ENCODE results near the gene HOXC4. TPM values are rescaled to one million over a fixed set of nuclear protein-coding genes. Genes with fewer than 3 reads are reported as not detected.

The HOXC4 gene
- polyA plus RNA-seq, 3 donors, result not detected

- H3K27ac ChIP-seq (ENCODE audit: low read depth in 1 of 2, low read length in 2 of 2), result no peak overlapping the region
- peaks cover 5 to 7% of the 10 kb centered on the region in 2 donors for H3K4me1 ChIP-seq (ENCODE audit: control insufficient read depth in 1 of 2, insufficient read depth in 2 of 2, low read length in 2 of 2)
- no peak overlapping the region for H3K9ac ChIP-seq (ENCODE audit: insufficient read depth, low read length, poor library complexity, severe bottlenecking)
- no peak overlapping the region for H3K4me3 ChIP-seq (replicated peaks in 1 of 3; ENCODE audit: low read depth in 2 of 3, low read length in 3 of 3)
- TF ChIP-seq CTCF (IDR thresholded peaks at IDR 0.05), result no peak
- H3K36me3 ChIP-seq (replicated peaks in 1 of 2; ENCODE audit: control insufficient read depth in 1 of 2, insufficient read depth in 2 of 2, low read length in 2 of 2), result no peaks in the 10 kb centered on the region
- WGBS (ENCODE audit: insufficient coverage), result no CpG with 5 or more reads among the region's 6 CpGs
- peaks cover 93 to 99% of the 10 kb centered on the region in 2 donors for H3K27me3 ChIP-seq (ENCODE audit: control insufficient read depth in 2 of 2, insufficient read depth in 2 of 2, low read length in 2 of 2)
- H3K36me3 Mint-ChIP-seq, result peaks cover 2 to 6% of the 10 kb centered on the region in 2 donors
- no peaks in the 10 kb centered on the region for H4K20me1 ChIP-seq (ENCODE audit: insufficient read depth, low read length)
- no peak overlapping the region for H3K4me2 ChIP-seq (replicated peaks; ENCODE audit: extremely low read depth, low read length, poor library complexity, severe bottlenecking)
- peaks cover 1 to 43% of the 10 kb centered on the region in 2 donors for H3K9me3 ChIP-seq (replicated peaks in 1 of 2; ENCODE audit: control insufficient read depth in 1 of 2, insufficient read depth in 1 of 2, low read length in 2 of 2)
- H3K27ac Mint-ChIP-seq, result peak overlapping the region in 1 of 7 donors; percentile 53
- peaks cover 97 to 98% (median 98%) of the 10 kb centered on the region in 3 donors for H3K27me3 Mint-ChIP-seq (ENCODE audit: low read depth in 3 of 3)
- H3K79me2 ChIP-seq (ENCODE audit: insufficient read depth, low read length), result no peaks in the 10 kb centered on the region
- H2AFZ ChIP-seq (ENCODE audit: insufficient read depth, low read depth, low read length, poor library complexity, severe bottlenecking), result no peak overlapping the region
- intact Hi-C loops (cut with micrococcal nuclease), result no loop called here
- DNase-seq, result no peak
- H3K4me3 Mint-ChIP-seq, result peak overlapping the region in 1 of 2 donors; percentile 49
- H3K4me1 Mint-ChIP-seq, result peaks cover 28% of the 10 kb centered on the region
- peaks cover 0 to 49% (median 15%) of the 10 kb centered on the region in 7 donors for H3K9me3 Mint-ChIP-seq
These were observed 40.8 kb upstream of the HOXC4 start for GRCh38 chr12:54012631-54013409.

DNA sequence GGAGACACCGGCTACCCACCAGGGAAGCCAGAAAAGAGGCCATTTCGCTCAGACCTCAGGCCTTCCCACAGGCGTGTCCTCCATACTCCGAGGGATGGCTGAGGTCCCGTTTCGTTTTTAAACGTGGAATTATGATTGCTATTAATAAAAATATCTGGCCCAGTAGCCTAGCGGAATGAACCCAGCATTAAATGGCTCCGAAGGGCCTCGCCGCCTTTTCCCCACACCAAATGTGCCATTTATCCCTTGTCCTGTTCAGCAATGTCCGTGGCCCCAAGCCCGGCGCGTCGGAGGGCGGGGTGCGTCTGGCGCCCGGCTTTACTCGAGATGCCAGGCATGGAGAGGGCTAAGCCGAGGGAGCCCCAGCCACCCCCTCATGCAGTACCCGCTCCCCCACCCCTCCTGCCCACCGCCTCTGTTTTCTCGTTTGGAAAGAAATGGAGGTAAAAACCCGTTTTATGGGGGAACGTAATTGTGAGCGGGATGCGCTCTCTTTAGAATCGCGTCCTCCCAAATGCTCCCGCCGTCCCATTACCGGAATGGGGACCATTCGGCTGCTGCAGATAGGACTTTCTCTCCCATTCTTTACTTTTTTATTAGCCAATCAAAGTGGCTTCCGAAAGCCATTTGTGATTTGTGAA, 39.1 kb upstream of the HOXC4 start:
- Histone ChIP-seq H3K9me3 (replicated peaks in 1 of 2; ENCODE audit: control insufficient read depth in 1 of 2, insufficient read depth in 1 of 2, low read length in 2 of 2) (peaks cover 10 to 42% of the 10 kb centered on the region in 2 donors), H3K4me2 (replicated peaks; ENCODE audit: extremely low read depth, low read length, poor library complexity, severe bottlenecking) (no peak overlapping the region), H3K79me2 (ENCODE audit: insufficient read depth, low read length) (no peaks in the 10 kb centered on the region), H4K20me1 (ENCODE audit: insufficient read depth, low read length) (no peaks in the 10 kb centered on the region), H3K27me3 (ENCODE audit: control insufficient read depth in 2 of 2, insufficient read depth in 2 of 2, low read length in 2 of 2) (peaks cover 96 to 100% of the 10 kb centered on the region in 2 donors), H3K9ac (ENCODE audit: insufficient read depth, low read length, poor library complexity, severe bottlenecking) (no peak overlapping the region), H3K4me3 (replicated peaks in 1 of 3; ENCODE audit: low read depth in 2 of 3, low read length in 3 of 3) (peak overlapping the region in 1 of 3 experiments; percentile 23), H3K4me1 (ENCODE audit: control insufficient read depth in 1 of 2, insufficient read depth in 2 of 2, low read length in 2 of 2) (peaks cover 14 to 16% of the 10 kb centered on the region in 2 donors), H3K27ac (ENCODE audit: low read depth in 1 of 2, low read length in 2 of 2) (no peak overlapping the region), H3K36me3 (replicated peaks in 1 of 2; ENCODE audit: control insufficient read depth in 1 of 2, insufficient read depth in 2 of 2, low read length in 2 of 2) (no peaks in the 10 kb centered on the region), H2AFZ (ENCODE audit: insufficient read depth, low read depth, low read length, poor library complexity, severe bottlenecking) (no peak overlapping the region)
- intact Hi-C loops (cut with micrococcal nuclease), result no loop called here
- no peak for TF ChIP-seq CTCF (IDR thresholded peaks at IDR 0.05)
- no peak for DNase-seq
- peaks cover 0 to 50% (median 16%) of the 10 kb centered on the region in 7 donors for H3K9me3 Mint-ChIP-seq
- WGBS (ENCODE audit: insufficient coverage), result 9% methylated on average over 15 of the region's 36 CpGs
- peaks cover 2 to 7% of the 10 kb centered on the region in 2 donors for H3K36me3 Mint-ChIP-seq
- no peak overlapping the region for H3K27ac Mint-ChIP-seq
- peaks cover 96 to 100% (median 99%) of the 10 kb centered on the region in 3 donors for H3K27me3 Mint-ChIP-seq (ENCODE audit: low read depth in 3 of 3)
- peak overlapping the region in 1 of 2 donors; percentile 84 for H3K4me3 Mint-ChIP-seq
- peaks cover 32% of the 10 kb centered on the region for H3K4me1 Mint-ChIP-seq

Measured in CD14-positive monocyte (primary cell).